ENCODE measurements around the gene TOM1.

TOM1 gene

GRCh38 chr22:35299673-35300499 is at the start of gene TOM1:
Gene TOM1, plus strand, starts transcription at chr22:35299894. Its CDS starts 35 bp downstream, at chr22:35299929.
- DNase-seq (ENCODE audit: low read depth), result peak; percentile 98

GRCh38 chr22:35250156-35250555 is 49.5 kb upstream of the TOM1 start:
- no peak for DNase-seq (ENCODE audit: low read depth)

- no peak for DNase-seq (ENCODE audit: low read depth)
Observed at GRCh38 chr22:35253946-35254345, 45.7 kb upstream of the TOM1 start.

- DNase-seq (ENCODE audit: low read depth), result no peak
Observed at GRCh38 chr22:35257002-35257320, 42.7 kb upstream of the TOM1 start.

GRCh38 chr22:35257321-35258190 is 42.1 kb upstream of the TOM1 start, which contains the start of gene HMGXB4:
Gene HMGXB4, plus strand, starts transcription at chr22:35257493. Its CDS starts 4,898 bp downstream, at chr22:35262391.
- DNase-seq (ENCODE audit: low read depth), result peak; percentile 81

GRCh38 chr22:35258191-35258988 is 41.3 kb upstream of the TOM1 start:
- DNase-seq (ENCODE audit: low read depth), result no peak

- no peak for DNase-seq (ENCODE audit: low read depth)
Observed at GRCh38 chr22:35264986-35265385, 34.7 kb upstream of the TOM1 start.

GRCh38 chr22:35266277-35266676 is 33.4 kb upstream of the TOM1 start:
- no peak for DNase-seq (ENCODE audit: low read depth)

- no peak for DNase-seq (ENCODE audit: low read depth)
Observed at GRCh38 chr22:35269630-35270029, 30.1 kb upstream of the TOM1 start.

- no peak for DNase-seq (ENCODE audit: low read depth)
Observed at GRCh38 chr22:35274154-35274871, 25.4 kb upstream of the TOM1 start.

GRCh38 chr22:35275580-35275979 is 24.1 kb upstream of the TOM1 start:
- no peak for DNase-seq (ENCODE audit: low read depth)

GRCh38 chr22:35276019-35276418 is 23.7 kb upstream of the TOM1 start:
- no peak for DNase-seq (ENCODE audit: low read depth)

- no peak for DNase-seq (ENCODE audit: low read depth)
Observed at GRCh38 chr22:35288116-35288515, 11.6 kb upstream of the TOM1 start.

GRCh38 chr22:35292786-35293185 is 6.9 kb upstream of the TOM1 start:
- DNase-seq (ENCODE audit: low read depth), result no peak

- no peak for DNase-seq (ENCODE audit: low read depth)
Observed at GRCh38 chr22:35296051-35296450, 3.6 kb upstream of the TOM1 start.

GRCh38 chr22:35299217-35299672 is 449 bp upstream of the TOM1 start:
- DNase-seq (ENCODE audit: low read depth), result no peak

GRCh38 chr22:35301372-35301874 is 1.7 kb downstream of the TOM1 start:
- no peak for DNase-seq (ENCODE audit: low read depth)

GRCh38 chr22:35303029-35303624 is 3.4 kb downstream of the TOM1 start:
- no peak for DNase-seq (ENCODE audit: low read depth)

GRCh38 chr22:35305525-35306070 is 5.9 kb downstream of the TOM1 start:
- no peak for DNase-seq (ENCODE audit: low read depth)

GRCh38 chr22:35306350-35306967 is 6.8 kb downstream of the TOM1 start:
- no peak for DNase-seq (ENCODE audit: low read depth)

Data from activated T-cell treated with anti-CD3 and anti-CD28 coated beads for 1 hour (primary cell).